GM18951 (cell line): ENCODE results near the gene KATNAL2.
A peak's percentile ranks its signal among the peaks of the same experiment; 100 is the strongest.

ENCODE experiments used
- POLR2A ChIP-seq: IDR thresholded peaks from 4 replicates; pipeline ENCODE4 v1.6.1; 2011; ENCODE audit warnings: mild to moderate bottlenecking; ENCODE audit not compliant: insufficient read length, insufficient read depth; ENCODE audit errors: extremely low read depth
- in situ Hi-C: fragments of 300-500 bp; cut with MboI; formaldehyde crosslinking; loops from one replicate; pipeline ENCODE4 v1.12.0; 2022; ENCODE audit warnings: low sequenced_read_pairs, mixed read lengths, inconsistent platforms; ENCODE audit not compliant: unreplicated experiment

The KATNAL2 gene

DNA sequence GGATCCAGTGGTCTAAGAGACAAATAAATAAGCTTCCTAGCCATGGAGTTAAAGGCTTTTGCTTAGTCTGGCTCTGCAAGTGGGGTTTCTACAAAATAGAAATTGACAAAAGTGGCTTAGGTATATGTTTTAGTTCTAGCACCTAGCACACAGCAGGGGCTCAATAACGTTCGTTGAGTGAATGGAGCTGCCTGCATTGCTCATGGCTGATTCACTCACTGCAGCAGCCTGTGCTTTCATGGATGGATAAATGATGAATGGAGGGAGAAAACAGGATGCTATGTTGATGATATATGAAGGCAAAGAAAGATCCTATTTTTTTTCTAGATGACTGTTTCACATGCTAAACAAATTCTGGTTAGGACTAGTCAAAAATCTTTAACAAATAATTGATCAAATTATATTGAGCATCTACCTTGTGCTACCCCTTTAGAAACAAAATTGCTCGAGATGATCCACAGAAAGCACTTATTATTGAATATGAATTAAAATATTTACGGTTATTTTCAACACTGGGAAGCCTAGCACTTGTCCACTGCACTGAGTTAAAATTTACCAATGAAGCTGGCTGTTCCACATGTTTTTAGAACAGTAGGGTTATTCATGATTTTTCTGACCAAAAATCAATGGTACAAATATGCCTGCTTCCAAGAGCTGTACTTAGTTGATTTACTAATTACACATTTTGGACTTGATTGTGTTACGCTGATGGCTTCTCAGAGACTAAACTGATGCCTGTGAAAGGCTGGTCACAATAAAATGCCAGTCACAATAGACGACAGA lies 193.3 kb downstream of the KATNAL2 start:
- no peak for TF ChIP-seq POLR2A
- in situ Hi-C loops = loop anchor here (25.0 kb wide), 1 partner anchor 652 kb away; no protein-coding TSS in a partner anchor

DNA sequence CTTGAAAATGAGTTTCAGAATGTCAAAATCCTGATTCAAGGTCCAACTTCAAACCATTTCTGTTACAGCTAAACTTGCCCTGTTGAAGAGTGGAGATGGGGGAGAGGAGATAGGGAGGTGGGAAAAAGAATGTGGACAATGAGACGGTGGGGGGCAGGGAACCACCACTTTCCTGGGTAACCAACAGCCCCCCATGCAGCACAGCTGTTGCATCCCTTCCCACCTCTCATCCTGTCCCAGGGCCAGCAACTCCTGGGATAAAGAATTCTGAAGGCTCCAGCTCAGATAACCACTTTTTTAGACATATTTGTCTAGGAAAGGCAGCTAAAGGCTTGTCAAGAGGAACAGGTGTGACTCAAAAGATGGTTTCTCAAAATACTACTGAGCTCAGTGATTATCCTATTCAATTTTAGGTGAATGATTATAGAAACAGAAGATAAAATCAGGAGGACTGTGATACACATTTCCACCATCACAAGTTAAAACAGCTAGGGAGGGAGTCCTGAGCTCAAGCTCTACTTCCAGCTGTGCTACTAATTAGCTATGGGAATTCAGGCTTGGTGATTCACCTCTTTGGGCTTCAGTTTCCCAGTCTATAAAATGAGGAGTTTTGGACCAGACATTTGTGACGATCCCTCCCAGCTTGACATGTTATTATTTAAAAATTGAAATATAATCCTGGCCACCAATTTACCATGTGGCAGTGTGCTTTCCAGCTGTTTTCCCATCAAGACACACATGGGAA lies 196.6 kb downstream of the KATNAL2 start:
- no peak for TF ChIP-seq POLR2A
- in situ Hi-C loops = loop anchor here (25.0 kb wide), 1 partner anchor 648 kb away; no protein-coding TSS in a partner anchor

DNA sequence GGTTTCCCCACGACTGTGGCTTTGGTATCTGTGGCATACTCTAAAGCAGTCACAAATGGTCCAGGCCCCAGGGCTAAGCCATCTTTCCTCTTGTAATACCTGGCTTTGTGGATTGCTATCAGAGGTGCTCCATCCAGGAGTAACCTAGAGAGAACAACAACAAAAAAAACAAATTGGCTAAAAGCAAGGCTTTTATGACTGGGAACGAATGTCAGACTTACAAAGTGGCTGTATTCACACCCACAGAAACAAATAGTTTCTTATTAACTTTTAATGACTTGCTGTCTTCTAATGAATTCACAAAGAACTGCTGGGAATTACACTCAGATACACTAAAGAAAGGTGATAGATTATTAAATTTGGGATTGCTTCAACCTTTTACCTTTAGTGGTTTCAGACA lies 197.8 kb downstream of the KATNAL2 start:
- no peak for TF ChIP-seq POLR2A
- in situ Hi-C loops = loop anchor here (25.0 kb wide), 1 partner anchor 647 kb away; no protein-coding TSS in a partner anchor

DNA sequence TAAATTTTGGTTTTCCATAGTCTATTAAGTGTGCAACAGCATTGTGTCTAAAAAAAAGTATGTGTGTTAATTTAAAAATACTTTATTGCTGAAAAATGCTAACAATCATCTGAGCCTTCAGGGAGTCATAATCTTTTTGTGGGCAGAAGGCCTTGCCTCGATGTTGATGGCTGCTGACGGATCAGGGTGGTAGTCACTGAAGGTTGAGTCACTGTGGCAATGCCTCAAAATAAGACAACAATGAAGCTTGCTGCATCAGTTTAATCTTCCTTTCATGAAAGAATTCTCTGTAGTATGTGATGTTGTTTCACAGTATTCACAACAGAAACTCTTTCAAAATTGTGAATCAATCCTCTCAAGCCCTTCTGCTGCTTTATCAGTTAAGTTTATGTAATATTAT lies 201.6 kb downstream of the KATNAL2 start:
- in situ Hi-C loops = loop anchor here (25.0 kb wide), 1 partner anchor 643 kb away; no protein-coding TSS in a partner anchor
- no peak for TF ChIP-seq POLR2A

DNA sequence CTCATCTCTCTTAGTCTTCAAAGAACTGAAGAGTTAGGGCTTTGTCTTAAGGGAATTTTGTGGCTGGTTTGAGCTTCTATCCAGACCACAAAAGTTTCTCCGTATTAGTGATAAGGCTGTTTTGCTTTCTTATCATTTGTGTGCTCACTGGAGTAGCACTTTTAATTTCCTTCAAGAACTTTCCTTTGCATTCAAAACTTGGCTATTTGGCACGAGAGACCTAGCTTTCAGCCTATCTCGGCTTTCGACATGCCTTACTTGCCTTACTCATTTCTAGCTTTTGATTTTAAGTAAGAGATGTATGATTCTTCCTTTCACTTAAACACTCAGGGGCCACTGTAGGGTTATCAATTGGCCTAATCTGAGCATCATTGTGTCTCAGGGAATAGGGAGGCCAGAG lies 203.0 kb downstream of the KATNAL2 start:
- no peak for TF ChIP-seq POLR2A

DNA sequence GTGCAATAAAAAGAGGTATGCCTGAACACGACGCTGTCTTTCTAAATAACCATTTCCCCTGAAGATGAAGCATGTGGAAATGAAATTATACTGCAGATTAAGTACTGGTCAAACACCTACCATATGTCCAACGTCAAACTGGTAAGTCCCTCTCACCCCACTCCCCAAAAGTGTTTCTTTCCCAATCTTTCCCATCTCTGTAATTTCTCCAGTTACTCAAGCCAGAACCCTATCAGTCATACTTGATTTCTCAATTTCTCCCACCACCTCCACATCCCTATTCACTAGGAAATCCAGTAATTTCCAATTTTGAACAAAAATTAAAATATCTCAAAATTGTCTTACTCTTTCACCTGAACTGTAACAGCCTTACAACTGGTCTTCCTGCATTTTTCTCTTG lies 203.7 kb downstream of the KATNAL2 start:
- in situ Hi-C loops = loop anchor here (25.0 kb wide), 1 partner anchor 641 kb away; no protein-coding TSS in a partner anchor
- TF ChIP-seq POLR2A = no peak

More for the DNA sequence above, 203.0 kb downstream of the KATNAL2 start:
- in situ Hi-C loops = loop anchor here (25.0 kb wide), 1 partner anchor 642 kb away; no protein-coding TSS in a partner anchor

DNA sequence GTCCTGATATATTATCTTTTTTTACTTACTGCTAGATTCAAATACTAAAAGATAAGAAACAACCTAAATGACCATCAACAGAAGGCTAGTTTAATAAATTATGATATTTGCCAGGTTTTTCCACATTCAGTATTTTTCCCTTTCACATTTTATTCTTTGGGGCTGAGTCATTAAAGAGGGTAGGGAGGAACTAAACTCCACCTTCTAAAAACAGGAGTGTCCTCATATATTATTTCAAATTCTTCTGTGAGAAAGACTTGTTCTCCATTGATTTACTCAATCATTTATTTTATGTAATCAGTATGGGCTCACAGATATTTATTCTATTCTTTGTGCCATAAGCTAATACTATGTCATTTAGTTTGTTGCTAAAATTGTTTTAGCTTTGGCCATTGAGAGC lies 223.9 kb downstream of the KATNAL2 start:
- in situ Hi-C loops = no loop called here
- no peak for TF ChIP-seq POLR2A

DNA sequence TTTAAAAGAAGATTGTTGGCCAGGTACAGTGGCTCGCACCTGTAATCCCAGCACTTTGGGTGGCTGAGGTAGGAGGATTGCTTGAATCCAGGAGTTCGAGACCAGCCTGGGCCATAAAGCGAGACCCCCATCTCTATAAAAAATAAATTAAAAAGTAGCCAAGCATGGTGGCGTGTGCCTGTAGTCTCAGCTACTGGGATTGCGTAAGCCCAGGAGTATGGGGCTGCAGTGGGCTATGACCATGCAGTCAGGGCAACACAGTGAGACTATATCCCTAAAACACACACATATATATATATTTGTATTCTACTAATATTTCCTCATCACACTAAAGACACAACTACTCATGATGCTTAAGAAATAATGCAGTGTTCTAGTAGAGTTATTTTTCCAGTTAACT lies 225.8 kb downstream of the KATNAL2 start:
- in situ Hi-C loops = no loop called here
- TF ChIP-seq POLR2A = no peak

DNA sequence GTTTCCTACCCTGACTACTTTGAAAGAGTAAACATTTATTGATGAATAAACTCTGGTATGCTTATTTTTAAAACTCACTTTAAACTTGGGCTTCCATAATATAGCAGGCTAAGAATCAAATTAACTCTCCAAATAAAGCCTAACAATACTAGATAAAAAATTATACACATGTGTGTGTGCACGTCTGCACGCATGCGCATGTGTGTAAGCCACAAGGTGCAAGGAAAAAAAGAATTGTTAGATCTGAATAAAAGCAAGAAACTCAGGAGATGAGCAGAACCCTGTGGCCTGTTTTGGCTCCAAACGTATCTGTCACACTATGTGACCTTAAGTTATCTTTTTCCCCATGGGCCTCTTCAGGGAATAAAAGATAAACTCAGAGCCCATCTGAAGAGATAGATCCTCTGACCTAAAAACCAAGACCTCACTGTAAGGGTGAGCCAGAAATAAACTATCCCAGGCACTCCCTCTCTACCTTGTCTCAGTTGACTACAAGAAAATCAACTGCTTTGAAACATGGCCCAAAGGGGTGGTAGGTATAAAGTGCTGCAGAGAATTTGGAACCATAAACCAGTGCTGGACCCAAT lies 226.6 kb downstream of the KATNAL2 start:
- in situ Hi-C loops = no loop called here
- no peak for TF ChIP-seq POLR2A

DNA sequence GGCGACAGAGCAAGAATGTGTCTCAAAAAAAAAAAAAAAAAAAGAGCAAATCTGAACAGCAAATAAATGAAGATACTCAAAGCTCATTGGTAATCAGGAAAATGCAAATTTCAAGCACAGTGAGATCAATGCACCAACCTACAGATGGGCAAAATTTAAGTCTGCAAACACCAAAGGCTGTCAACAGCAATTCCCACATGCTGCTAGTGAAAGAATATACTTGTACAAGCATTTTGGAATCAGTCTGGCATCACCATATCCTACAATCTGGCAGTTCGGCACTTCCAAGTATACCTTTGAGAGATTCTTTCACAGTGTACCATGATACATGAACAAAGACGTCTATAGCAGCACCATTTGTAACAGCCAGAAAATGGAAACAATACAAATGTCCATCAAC lies 228.8 kb downstream of the KATNAL2 start:
- no peak for TF ChIP-seq POLR2A
- in situ Hi-C loops = no loop called here

DNA sequence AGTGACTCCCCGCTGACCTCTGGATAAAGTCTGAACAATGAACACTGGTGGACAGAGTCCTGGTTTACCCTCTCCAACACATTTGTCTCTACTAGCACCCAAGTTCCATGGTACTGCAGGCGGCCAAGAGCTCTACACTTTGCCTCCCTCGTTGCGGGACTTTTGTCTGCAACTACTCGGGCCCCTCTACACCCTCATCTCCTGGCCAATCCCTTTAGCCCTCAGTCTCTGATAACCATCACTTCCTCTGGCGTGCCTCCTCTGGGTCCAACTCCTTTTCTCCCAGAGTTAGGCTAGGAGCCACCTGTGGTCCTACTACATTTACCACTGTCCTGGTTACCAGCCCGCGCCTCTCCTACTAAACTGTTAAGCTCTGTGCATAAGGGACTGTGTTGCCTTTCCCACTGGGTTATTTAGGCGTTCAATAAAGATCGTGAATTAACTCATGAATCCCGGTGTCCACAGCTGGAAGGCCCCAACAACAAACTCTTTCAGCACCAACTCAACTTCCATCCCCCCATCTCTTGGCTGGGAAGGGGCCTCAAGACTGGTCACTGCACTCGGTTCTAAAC lies 232.1 kb downstream of the KATNAL2 start:
- in situ Hi-C loops = no loop called here

DNA sequence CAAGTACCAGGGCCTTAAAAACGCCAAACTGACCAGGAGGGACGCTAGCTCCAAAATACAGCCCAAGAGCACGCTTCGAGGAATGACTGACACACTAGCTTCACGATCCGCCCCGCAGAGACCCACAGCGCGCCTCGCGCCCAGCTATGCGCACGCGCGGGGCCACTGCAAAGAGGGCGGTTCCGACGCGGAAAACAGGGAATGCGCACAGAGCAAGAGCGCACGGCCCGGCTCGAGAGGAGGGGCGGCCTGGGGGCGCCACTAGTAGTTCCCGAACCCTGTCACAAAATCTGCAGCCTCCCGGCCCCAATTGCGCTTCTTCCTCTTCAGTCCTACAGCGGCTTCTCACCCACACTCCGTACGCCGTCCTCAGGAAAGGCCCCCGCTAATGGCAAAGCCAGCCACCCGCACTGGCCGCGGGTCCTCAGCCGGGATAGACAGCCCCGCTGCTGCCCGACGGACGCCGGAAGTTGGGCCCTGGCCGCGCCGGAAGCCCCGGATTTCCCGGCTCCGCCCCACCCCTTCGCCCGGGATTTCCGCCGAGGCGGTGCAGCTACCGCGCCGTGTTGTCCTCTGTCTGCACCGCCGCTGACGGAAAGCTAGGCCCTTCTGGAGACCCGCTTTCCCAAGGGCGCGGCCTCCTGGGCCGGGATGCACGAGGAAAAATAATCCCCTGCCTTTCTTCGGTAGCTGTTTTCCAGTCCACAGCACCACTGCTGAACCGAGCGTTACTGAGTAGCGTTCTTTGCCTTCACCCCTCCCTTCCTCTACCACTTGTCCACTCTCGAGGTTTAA lies 232.8 kb downstream of the KATNAL2 start, which contains the start of gene HDHD2:
Gene HDHD2, minus strand, starts transcription at position 472 of the 795 bp plus-strand sequence. CDS start 14,061 bp downstream, outside the sequence.
- peak; percentile 96 for TF ChIP-seq POLR2A
- in situ Hi-C loops = no loop called here

More for the DNA sequence above, 232.1 kb downstream of the KATNAL2 start:
- TF ChIP-seq POLR2A = no peak

DNA sequence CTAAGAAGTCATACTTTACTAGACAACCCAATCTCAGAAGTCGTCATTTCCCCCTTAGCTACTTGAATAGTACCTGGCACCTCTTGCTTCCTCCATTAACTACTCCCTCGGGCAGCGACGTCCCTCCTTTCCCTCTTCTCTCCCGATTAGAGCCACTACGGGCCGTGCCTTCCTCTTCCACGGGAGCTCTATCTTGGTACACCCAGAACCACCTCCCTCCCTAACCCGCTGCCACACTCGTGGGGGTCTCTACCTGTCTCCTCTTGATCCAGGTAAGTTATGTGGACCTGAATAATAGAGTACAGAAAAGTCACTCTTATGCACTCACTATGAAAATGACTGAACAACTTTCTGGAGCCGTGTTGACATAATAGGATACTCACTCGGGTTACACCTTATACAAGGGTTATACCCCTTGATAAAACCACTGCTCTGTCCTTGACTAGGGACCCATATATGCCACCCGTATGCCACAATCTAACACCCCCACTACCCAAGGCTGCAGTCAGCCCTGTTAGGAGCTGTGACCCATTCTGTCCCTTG lies 233.5 kb downstream of the KATNAL2 start:
- TF ChIP-seq POLR2A = no peak
- in situ Hi-C loops = no loop called here
